HG02763 (cell line): ENCODE data around the gene FAM217B.

Source experiments
- ATAC-seq: cut with Tn5 transposase; IDR thresholded peaks from one replicate; pipeline ENCODE4 v1.9.1; 2021; ENCODE audit warnings: mild to moderate bottlenecking, moderate library complexity; ENCODE audit not compliant: unreplicated experiment

The FAM217B gene, protein sequence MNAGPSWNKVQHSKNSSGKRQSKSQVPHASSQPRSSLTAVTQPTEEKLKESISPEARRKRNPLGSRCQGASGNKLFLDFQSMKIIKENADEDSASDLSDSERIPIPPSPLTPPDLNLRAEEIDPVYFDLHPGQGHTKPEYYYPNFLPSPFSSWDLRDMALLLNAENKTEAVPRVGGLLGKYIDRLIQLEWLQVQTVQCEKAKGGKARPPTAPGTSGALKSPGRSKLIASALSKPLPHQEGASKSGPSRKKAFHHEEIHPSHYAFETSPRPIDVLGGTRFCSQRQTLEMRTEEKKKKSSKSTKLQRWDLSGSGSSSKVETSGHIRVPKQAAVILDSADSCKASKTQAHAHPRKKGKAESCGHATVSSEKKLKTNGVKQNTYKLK

DNA sequence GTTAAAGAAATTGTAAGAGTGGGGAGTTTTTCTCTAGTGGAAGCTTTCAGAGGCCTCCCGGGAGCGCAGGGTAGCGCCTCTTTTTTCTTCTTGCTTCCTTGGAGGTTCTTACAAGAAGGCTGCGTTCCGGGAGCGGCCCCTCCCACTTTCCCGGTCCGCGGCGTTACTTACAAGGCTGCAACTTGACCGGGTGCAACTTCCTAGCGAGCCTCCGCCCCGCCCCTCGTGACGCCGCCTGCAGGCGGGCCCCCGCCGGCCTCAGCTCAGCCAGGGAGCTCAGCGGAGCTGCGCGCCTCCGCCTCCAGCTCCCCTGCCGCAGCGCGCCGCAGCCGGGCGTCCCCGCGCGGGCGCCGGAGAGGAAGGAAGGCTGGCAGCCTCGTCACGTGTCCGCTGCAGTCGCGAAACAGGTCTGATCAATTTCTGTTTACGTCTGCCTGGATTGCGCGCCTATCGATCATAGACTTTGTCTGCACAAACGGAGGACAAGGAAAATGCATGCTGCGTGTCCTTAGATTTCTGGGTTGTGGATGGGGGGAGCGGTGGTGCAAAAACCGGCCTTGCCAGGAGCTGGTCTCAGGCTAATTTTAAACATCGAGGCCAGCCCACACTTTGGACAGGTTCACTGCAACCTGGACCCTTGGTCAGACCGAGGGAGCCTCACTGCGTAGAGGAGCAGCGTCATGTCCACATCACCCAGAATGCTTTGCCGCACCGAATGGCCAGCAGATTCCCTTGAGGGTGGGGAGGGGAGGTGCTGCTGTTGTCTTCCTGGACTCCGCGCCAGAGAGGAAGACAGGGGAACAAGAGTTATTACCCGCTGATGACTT, at the start of gene FAM217B, which contains the start of gene PPP1R3D:
FAM217B (plus strand) TSS at position 261 of the 827 bp plus-strand sequence. CDS start 3,555 bp downstream, outside the sequence.
PPP1R3D (minus strand) TSS at position 177 of the 827 bp plus-strand sequence. CDS start 374 bp downstream, outside the sequence.
- ATAC-seq, result peak; percentile 93

DNA sequence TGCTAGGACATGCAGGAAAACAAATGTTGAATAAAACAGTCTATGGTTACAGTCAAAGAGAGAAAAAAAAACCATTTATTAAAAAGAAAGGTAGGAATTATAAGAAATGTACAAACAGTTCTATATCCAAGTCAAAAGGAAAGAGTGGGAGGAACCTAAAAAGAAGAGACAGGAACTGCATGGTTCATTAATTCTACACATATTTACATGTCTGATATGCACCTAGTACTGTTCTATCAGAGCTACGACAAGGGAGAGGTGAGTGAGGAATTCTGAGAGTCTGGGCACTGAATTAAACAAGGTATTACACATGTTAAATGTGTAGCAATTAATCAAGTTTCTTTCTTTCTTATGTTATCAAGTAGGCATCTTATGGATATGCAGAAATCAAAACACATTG, 48.6 kb upstream of the FAM217B start:
- ATAC-seq, result no peak

DNA sequence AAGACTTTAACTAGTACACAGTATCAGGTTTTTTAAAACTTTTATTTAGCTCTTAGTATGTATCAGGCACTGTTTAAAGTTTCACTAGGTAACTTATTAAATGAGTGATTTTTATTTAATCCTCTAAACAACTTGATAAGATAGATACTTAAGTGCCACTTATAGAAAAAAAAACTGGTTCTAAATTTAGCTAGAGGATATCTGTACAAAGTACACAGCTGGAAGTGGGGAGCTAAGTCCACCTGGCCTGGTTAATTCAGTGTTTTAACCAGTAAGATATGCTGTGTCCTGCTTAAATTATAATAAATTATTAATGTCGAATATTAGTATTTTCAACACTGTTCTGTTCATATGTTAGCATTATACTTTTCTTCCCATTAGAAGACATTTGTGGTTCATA, 44.3 kb upstream of the FAM217B start:
- ATAC-seq, result no peak

- no peak for ATAC-seq
Measured at GRCh38 chr20:59902470-59902869, 37.7 kb upstream of the FAM217B start.

- no peak for ATAC-seq
Measured at GRCh38 chr20:59903621-59904020, 36.6 kb upstream of the FAM217B start.

- ATAC-seq, result no peak
Measured at GRCh38 chr20:59908855-59909254, 31.3 kb upstream of the FAM217B start.

- ATAC-seq, result no peak
Measured at GRCh38 chr20:59911041-59911440, 29.1 kb upstream of the FAM217B start.

DNA sequence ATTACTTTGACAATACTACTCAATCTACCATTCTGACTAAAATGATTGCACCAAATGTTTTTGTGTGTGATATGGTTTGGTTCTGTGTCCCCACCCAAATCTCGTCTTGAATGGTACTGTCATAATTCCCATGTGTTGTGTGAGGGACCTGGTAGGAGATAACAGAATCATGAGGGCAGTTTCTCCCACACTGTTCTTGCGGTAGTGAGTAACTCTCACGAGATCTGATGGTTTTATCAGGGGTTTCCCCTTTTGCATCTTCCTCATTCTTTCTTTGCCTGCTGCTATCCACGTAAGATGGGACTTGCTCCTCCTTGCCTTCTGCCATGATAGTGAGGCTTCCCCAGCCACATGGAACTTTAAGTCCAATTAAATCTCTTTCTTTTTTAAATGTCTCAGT, 27.6 kb upstream of the FAM217B start:
- no peak for ATAC-seq

DNA sequence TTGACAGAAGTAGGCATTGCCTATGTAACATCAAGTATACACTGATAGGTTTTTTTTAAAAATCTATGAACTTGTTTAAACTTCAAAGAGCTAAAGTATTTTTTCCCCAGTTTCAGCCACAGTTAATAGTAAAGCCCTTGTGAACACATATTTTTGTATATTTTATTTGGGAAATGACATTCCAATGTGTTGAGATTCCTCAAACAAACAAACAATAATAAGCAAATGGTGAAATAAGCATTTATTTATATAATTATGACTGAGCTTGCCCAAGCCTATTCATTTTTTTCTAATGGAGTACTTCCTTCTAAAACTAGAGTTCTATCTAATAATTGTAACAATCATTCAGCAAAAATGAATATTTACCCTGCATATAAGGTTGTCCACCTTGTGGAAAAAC, 19.2 kb upstream of the FAM217B start:
- no peak for ATAC-seq

DNA sequence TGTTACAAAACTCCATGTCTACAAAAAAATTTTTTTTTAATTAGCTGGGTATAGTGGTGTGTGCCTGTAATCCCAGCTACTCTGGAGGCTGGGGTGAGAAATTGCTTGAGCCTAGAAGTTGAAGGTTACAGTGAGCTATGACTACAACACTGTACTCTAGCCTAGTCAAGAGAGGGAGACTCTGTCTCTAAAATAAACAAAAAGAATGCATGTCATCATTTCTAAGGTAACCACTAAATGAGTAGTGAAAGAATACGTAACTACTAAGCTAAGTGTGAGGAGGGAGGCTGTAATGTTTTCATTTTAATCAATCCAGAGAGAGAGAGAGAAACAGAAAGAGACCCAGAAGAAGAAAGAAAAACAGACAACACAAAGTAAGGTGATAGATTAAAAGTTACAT, 16.7 kb upstream of the FAM217B start:
- no peak for ATAC-seq

DNA sequence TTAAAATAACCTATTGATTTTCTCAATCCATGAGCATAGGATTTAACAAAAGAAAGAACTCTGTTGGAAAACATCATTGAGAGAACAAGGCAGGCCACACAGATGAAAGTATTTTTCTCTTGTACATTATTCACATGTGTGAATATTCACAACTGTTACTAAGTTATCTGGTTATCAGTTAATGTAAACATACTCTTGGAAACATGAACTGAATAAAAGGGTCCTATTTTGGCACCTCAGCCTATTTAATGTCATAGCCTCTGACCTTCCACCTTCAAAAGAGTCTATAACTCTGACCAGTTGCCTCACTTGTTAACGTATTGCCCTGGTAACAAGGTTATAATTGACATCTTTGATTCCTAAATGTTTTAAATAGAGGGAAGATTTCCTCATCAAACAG, 14.8 kb upstream of the FAM217B start:
- no peak for ATAC-seq

- ATAC-seq, result no peak
Measured at GRCh38 chr20:59925899-59926298, 14.3 kb upstream of the FAM217B start.

DNA sequence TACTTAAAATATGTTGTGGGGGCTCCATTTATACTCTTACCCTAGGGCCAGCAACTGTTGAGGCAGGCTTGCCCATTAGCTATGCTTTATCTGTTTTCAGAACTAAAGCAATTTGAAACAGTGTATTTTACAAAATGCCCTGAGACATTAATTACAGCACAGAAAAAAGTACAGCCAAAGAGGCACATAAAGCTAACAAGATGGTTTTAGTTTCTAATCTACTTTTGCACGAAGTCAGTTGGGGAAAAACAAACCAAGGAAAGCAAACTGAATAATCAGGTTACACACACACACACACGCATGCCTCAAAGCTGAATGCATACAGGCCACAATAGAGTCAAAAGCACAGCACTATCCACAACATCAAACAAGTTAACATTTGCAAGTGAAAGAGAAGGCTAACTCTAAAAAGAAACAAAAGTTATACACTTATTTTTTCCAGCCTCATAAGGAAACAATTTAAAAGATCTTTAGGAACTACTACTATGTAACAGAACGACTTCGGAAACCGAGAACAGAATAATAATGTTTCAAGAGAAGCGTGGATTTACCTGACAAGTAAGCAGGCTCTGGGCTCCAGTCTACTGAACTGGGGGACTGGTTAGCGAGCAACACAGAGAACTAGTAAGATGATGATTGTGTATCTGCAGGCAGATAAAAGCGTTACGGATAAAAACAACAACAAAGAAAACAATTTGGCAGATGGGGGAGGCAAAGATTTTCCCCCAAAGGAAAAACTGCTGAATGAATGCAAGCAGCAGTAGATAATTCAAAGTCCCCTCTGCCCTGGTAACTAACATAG, 8.5 kb upstream of the FAM217B start:
- ATAC-seq, result no peak

DNA sequence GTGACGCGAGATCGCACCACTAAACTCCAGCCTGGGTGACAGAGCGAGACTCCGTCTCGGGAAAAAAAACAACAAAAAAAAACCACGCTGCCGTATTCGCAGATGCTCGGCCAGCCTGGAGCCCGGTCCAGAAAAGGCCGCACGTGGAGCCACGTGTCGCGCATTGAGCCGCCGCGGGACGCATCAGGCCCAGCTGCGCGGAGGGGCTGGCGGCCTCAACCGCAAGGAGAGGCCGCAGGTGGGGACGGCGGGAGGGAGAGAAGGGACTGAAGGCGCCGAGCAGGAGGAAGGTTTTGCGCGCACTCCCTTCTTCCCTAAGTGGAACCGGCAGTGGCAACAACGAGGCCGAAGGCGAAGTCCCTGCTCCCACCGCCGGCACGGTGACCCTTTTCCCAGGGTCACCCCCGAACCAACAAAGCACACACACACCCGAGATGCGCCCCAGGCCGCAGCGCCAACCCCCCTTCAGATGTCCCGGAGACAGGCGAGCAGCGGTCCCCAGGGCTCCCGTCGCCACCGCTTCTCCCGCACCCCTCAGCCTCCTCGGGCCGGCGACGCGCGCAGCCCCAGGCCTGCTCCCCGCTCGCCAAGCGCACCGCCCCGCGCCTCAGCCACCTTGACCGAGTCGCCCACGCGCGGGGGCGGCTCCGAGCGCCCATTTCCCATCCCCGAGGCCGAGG, 7.4 kb upstream of the FAM217B start:
- no peak for ATAC-seq

- no peak for ATAC-seq
Measured at GRCh38 chr20:59933296-59933848, 6.8 kb upstream of the FAM217B start, which contains the start of gene SYCP2. SYCP2 (minus strand) TSS chr20:59933637; CDS start chr20:59922413, 11,224 bp downstream.

GRCh38 chr20:59933849-59934585, 6.2 kb upstream of the FAM217B start:
- peak; percentile 89 for ATAC-seq

DNA sequence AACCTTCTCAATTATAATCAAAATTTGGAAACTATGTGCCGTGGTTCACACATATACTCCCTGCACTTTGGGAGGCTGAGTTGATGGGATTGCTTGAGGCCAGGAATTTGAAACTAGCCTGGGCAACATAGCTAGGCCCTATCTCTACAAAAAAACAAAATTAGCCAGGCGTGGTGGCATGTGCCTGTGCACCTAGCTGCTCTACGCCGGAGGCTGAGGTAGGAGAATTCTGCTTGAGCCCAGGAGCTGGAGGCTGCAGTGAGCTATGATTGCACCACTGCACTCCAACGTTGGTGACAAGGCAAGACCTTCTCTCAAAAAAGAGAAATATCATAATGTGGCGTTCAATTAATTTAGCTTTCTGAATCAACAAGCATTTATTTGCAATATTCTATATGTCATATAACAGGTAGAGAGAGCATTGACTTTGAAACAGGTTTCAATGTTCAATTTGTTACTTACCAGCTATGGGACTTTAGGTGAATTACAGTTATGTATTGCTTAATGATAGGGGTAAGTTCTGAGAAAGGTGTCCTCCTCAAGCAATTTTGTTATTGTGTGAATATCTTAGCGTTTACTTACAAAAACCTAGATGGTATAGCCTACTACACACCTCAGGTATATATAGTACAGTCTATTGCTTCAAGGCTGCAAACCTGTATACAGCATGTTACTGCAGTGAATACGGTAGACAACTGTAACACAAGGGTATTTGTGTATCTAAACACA, 4.6 kb upstream of the FAM217B start:
- no peak for ATAC-seq

GRCh38 chr20:59936409-59936808, 3.8 kb upstream of the FAM217B start:
- no peak for ATAC-seq

DNA sequence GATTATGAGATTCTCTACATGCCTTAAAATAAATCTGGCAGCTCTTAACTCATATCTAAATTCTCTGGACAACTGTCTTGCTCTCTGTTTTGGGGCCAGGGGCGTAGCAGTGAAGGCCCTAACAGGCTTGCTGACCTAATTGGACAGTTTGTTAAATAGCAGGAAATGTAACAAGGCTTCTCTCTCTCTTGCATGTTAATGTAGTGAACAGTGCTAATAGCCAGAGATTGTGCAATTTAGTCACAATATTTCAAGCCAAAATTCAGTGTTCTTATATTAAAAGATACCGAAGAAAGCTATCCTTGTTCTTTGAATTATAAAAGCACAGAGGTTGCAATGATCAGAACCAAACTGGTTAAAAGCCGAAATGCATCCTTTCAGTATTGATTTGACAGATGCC, 3.0 kb upstream of the FAM217B start:
- no peak for ATAC-seq
